ENCODE data around the gene GTF2F1.

GTF2F1 gene

DNA sequence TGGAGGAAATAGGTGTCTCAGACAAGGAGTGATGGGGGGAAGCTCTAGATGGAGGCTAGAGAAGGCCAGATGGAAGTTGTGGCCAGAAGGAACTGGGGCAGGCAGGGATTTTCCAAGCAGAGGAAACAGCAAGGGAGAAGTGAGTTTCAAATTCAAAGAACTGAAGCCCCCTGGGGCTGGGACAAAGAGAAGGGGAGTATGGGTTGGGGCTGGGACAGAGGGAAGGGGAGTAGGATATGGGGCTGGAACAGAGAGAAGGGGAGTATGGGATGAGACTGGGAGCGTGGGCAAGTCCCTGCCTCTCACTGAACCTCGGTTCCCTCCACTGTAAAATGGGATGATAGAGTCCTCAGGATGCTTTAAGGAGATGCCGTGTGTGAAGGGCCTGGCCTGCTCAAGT is 1.9 kb upstream of the GTF2F1 start:
- H3K4me3 ChIP-seq (replicated peaks; ENCODE audit: low read depth, low read length): no peak overlapping the region
- DNase-seq (ENCODE audit: extremely low read depth, low read depth): no peak
- TF ChIP-seq, protein P1, sequence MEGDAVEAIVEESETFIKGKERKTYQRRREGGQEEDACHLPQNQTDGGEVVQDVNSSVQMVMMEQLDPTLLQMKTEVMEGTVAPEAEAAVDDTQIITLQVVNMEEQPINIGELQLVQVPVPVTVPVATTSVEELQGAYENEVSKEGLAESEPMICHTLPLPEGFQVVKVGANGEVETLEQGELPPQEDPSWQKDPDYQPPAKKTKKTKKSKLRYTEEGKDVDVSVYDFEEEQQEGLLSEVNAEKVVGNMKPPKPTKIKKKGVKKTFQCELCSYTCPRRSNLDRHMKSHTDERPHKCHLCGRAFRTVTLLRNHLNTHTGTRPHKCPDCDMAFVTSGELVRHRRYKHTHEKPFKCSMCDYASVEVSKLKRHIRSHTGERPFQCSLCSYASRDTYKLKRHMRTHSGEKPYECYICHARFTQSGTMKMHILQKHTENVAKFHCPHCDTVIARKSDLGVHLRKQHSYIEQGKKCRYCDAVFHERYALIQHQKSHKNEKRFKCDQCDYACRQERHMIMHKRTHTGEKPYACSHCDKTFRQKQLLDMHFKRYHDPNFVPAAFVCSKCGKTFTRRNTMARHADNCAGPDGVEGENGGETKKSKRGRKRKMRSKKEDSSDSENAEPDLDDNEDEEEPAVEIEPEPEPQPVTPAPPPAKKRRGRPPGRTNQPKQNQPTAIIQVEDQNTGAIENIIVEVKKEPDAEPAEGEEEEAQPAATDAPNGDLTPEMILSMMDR (IDR thresholded peaks at IDR 0.05; ENCODE audit: low read depth, low read length, missing control alignments): no peak

GRCh38 chr19:6393983-6394412 is 1.0 kb upstream of the GTF2F1 start:
- TF ChIP-seq, protein P1 (IDR thresholded peaks at IDR 0.05; ENCODE audit: low read depth, low read length, missing control alignments): no peak
- DNase-seq (ENCODE audit: extremely low read depth, low read depth): no peak
- peak overlapping the region; percentile 97 for H3K4me3 ChIP-seq (replicated peaks; ENCODE audit: low read depth, low read length)

GRCh38 chr19:6392221-6393073 is 517 bp downstream of the GTF2F1 start:
- TF ChIP-seq, protein P1 (IDR thresholded peaks at IDR 0.05; ENCODE audit: low read depth, low read length, missing control alignments): no peak
- no peak for DNase-seq (ENCODE audit: extremely low read depth, low read depth)

DNA sequence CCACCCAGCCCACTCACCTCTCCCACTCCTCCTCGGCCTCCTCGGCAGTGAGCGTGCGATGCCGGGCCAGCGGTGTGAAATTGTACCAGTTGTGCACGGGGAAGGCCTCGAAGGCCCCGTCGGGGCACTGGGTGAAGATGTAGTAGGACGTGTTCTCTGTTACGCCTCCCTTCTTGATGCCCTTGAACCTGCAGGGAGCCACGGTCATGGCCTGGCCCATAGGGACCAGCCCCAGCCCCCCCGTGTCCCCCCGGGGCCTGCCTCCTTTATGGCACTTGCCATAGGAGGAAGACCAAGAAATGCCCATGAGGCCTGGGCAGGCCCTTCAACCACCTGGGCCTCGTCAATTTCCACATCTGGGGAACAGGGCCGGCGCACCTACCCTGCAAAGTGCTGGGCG is 5.6 kb downstream of the GTF2F1 start:
- TF ChIP-seq, protein P1 (IDR thresholded peaks at IDR 0.05; ENCODE audit: low read depth, low read length, missing control alignments): no peak
- H3K4me3 ChIP-seq (replicated peaks; ENCODE audit: low read depth, low read length): no peak overlapping the region
- DNase-seq (ENCODE audit: extremely low read depth, low read depth): no peak

More at GRCh38 chr19:6392221-6393073, 517 bp downstream of the GTF2F1 start:
- peak overlapping the region; percentile 97 for H3K4me3 ChIP-seq (replicated peaks; ENCODE audit: low read depth, low read length)

- TF ChIP-seq, protein P1 (IDR thresholded peaks at IDR 0.05; ENCODE audit: low read depth, low read length, missing control alignments): no peak
- DNase-seq (ENCODE audit: extremely low read depth, low read depth): no peak
- H3K4me3 ChIP-seq (replicated peaks; ENCODE audit: low read depth, low read length): no peak overlapping the region
Measured at GRCh38 chr19:6384381-6384780, 8.6 kb downstream of the GTF2F1 start.

- no peak for DNase-seq (ENCODE audit: extremely low read depth, low read depth)
- TF ChIP-seq, protein P1 (IDR thresholded peaks at IDR 0.05; ENCODE audit: low read depth, low read length, missing control alignments): no peak
- no peak overlapping the region for H3K4me3 ChIP-seq (replicated peaks; ENCODE audit: low read depth, low read length)
Measured at GRCh38 chr19:6383188-6383587, 9.8 kb downstream of the GTF2F1 start.

Measured in HFF-Myc (cell line).